ENCODE results near the gene MEX3D.

DNA sequence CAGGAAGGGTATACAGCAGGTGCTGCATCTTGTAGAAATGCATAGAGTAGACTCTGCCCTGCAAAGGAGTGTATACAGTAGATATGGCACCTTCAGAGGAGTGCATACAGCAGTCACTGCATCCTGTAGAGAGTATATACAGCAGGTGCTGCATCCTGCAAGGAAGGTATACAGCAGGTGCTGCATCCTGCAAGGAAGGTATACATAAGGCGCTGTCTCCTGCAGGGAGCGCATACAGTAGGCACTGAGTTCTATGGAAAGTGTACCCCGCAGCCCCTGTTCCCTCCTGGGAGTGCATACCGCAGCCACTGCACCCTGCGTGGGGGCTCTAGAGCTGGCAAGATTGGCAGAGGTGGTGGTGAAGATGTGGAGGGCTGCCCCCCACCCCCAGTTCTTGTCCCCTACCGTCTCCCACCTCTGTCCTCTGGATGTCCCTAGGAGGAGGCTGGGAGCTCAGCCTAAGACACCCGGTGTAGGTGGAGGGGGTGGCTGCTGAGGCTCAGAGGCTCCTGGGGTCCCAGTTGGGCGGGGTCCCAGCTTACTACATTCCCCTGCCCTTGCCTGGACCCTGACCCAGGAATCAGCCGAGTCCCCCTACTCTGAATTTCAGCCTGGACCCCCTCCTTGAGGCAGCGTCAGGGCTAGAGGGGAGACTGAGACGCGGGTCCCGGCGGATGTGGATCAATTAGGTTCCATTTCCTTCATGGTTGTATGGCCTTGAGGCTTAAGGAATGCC lies 53.0 kb downstream of the MEX3D start:
- TF ChIP-seq CTCF (IDR thresholded peaks at IDR 0.05 in 4 of 5, conservative IDR thresholded peaks at IDR 0.05 in 1 of 5) = no peak
- no peak for TF ChIP-seq POLR2A (IDR thresholded peaks at IDR 0.05)
